GM21360 (cell line): Measurements from ENCODE around the gene ARFGEF2.
A peak's percentile ranks its signal among the peaks of the same experiment; 100 is the strongest.
"Not testable (repeated sequence)": the region's sequence is repeated elsewhere in the genome, so short reads cannot be mapped to it uniquely, and the experiment has no call there.

ENCODE experiments used
- ATAC-seq: cut with Tn5 transposase; IDR thresholded peaks from one replicate; pipeline ENCODE4 v1.9.1; 2021; ENCODE audit warnings: mild to moderate bottlenecking, moderate library complexity; ENCODE audit not compliant: unreplicated experiment

The ARFGEF2 gene

DNA sequence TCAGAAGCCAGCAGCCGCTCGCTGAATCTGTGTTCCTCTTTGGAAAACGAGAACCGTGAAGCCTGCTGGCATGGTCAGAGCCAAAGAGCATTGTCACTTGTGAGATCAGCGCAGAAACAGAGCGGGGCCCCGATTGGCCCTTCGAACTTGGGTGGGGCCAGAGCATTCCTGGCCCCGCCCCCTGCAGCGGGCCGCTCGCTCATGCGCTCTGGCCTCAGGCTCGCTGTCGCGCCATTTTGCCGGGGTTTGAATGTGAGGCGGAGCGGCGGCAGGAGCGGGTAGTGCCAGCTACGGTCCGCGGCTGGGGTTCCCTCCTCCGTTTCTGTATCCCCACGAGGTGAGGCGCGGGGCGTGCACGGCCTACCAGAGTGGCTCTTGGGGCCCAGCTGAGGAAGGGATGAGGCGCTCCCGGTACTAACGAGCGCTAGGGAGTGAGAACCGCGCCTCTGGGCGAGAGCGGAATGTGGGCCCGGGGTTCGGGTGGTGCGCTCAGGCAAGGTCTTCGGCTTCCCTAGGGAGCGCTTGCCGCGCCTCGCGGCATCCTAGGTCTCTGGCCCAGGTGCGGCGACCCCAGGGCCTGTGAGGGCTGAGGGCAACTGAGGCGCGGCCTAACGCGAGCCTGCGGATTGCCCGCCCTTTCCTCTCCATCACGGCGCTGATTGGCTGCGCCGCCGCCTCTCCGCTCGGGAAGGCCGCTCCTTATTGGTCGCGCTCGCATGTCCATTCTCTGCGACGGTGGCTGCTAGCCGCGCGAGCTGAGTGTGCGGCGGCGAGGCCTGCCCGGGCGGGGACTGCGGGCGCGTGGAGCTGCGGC lies 124.8 kb downstream of the ARFGEF2 start, which contains the start of gene CSE1L:
TSS of gene CSE1L (plus strand) at position 226 of the 814 bp plus-strand sequence. CDS start 12,152 bp downstream, outside the sequence.
- ATAC-seq, result peak; percentile 81

DNA sequence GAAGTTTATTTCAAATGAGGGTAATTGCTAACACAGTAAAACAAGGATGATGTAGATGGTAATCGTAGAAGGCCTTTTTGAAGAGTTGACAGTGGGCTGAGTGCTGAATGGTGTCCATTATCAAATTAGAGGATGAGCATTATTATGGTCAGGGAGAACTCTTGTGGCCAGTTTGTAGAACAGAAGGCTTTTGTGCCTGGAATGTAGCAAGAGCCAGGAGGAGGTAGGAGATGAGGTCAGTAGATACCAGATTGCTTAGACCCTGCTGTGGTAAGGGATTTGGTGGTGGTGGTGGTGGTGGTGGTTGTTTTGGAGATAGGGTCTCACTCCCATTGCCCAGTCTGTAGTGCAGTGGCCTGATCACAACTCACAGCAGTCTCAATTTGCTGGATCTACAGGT lies 130.8 kb downstream of the ARFGEF2 start:
- ATAC-seq, result no peak

DNA sequence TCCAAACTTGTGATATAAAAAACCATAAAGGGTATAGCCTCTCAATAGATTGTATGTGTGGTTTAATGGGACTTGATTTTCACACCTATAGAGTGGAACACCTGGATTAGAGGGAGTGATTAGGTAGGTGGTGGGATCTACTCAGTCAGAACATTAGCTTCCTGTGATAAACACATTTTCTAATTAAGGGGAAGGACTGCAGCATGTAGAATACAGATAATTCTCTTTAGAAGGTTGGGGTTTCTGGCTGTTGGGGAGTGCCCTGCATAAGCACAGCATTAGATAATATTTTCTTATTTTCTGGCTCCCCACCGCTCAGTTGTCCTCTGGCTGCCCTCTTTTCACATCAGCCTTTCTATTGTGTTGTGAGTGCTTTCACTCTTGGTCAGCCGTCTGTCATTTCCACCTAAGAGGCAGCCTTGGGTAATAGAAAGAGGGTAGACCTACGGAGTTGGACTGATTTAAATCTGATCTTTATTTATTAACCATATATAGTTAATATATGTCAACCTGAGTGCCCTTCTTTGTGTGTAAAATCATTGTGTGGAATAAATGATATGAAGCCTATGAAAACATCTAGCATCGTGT lies 132.6 kb downstream of the ARFGEF2 start:
- no peak for ATAC-seq

DNA sequence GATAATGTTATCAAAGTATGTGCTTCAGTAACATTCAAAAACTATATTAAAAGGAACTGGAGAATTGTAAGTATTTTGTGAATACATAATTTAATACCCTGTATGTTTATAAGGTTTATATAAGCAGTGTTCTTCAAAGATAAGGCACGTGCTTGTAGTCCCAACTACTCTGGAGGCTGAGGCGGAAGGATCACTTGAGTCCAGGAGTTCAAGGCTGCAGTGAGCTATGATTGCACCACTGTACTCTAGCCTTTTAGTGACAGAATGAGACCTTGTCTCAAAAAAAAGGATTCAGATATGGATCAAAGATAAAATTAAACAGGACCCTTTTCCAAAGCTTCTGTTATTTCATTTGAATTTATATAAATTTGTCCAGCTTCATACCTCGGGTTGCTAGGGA lies 141.8 kb downstream of the ARFGEF2 start:
- ATAC-seq, result no peak

DNA sequence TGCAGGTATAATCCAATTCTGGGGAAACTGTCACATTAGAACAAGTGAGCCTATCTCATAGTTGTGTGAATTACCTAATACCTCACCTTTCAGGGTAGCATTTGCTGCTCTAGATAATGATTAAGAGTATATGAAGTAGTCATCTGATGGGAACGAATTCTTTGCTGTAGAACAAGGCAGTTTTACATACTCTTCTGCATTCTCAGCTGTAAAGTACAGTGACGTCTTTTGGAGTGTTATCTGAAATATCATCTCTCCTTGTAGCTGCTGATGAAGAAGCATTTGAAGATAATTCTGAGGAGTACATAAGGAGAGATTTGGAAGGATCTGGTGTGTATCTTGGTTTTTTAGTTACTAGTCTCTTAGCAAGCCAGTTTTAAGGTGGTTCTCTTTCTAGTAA lies 153.0 kb downstream of the ARFGEF2 start:
- ATAC-seq, result no peak

DNA sequence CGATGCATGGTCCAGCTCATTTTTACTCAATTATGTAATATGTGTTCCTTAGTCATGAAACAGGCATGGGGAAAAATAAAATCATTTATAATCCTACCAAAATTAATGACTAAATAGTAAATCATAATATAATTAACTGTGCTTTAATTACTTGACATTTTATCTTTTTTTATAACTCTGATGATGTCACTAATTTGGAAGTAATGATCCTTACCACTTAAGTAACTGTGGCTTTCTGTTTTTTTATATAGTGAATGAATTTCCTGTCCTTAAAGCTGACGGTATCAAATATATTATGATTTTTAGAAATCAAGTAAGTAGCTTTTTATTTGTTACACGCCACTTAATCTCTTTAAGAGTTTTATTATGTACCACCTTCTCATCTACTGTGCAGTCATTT lies 156.8 kb downstream of the ARFGEF2 start:
- no peak for ATAC-seq

DNA sequence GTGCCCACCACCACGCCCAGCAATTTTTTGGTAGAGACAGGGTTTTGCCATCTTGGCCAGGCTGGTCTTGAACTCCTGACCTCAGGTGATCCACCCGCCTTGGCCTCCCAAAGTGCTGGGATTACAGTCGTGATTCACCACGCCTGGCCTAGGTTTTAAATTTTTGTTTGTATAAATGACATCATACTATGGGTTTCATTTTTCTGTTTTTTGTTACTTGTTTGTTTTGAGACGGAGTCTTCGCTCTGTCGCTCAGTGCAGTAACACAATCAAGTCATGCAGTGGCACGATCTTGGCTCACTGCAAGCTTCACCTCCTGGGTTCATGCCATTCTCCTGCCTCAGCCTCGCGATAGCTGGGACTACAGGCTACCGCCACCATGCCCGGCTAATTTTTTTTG lies 160.8 kb downstream of the ARFGEF2 start:
- not testable (repeated sequence) for ATAC-seq
